Omental fat pad (tissue), 4 donors: ENCODE data around the gene PLOD1. TPM values are rescaled to one million over a fixed set of nuclear protein-coding genes. Genes with fewer than 3 reads are reported as not detected.

Experiments
- ATAC-seq: fragments of 150-250 bp; one replicate; pipeline ENCODE4 v1.9.1; 2016; ENCODE audit warnings: mild to moderate bottlenecking, moderate library complexity; ENCODE audit not compliant: low FRiP score
- DNase-seq: peaks from one replicate; pipeline ENCODE4 v3.0.0-alpha.2; 2019; ENCODE audit warnings: low spot score
- CTCF ChIP-seq, 3 donors: fragments of 450-650 bp; IDR thresholded peaks; one replicate each; pipeline ENCODE4 v1.5.1; 2016 to 2017; ENCODE audit warnings: antibody characterized with exemption in 3 of 3, mild to moderate bottlenecking in 3 of 3, moderate library complexity in 2 of 3
- total RNA-seq, 4 donors: library from RNA; depleted of rRNA; stranded (reverse); fragments of >200 nt; gene quantifications; one replicate each; pipeline ENCODE4 v1.1.0, GENCODE V29; 2016

The PLOD1 gene
- total RNA-seq, 4 donors from 2014 or later: 60.8 to 142 (median 69.0) TPM

- no peak for DNase-seq
- no peak for ATAC-seq
- TF ChIP-seq CTCF (IDR thresholded peaks at IDR 0.05): no peak
These were observed 79.8 kb downstream of the PLOD1 start for GRCh38 chr1:12014141-12014991.

GRCh38 chr1:12015001-12015491, 80.5 kb downstream of the PLOD1 start:
- TF ChIP-seq CTCF (IDR thresholded peaks at IDR 0.05): no peak
- no peak for DNase-seq
- ATAC-seq: no peak

GRCh38 chr1:12015499-12015898, 81.0 kb downstream of the PLOD1 start:
- no peak for TF ChIP-seq CTCF (IDR thresholded peaks at IDR 0.05)
- DNase-seq (no peak), ATAC-seq (no peak)

GRCh38 chr1:12016182-12016581, 81.7 kb downstream of the PLOD1 start:
- DNase-seq (no peak), ATAC-seq (no peak)
- TF ChIP-seq CTCF (IDR thresholded peaks at IDR 0.05): no peak

- no peak for DNase-seq
- no peak for TF ChIP-seq CTCF (IDR thresholded peaks at IDR 0.05)
- peak; percentile 17 for ATAC-seq
These were observed 85.5 kb downstream of the PLOD1 start for GRCh38 chr1:12019858-12020509.

- TF ChIP-seq CTCF (IDR thresholded peaks at IDR 0.05): no peak
- DNase-seq (no peak), ATAC-seq (no peak)
These were observed 87.1 kb downstream of the PLOD1 start for GRCh38 chr1:12021616-12022015.
